Thoracic aorta (tissue), 2 donors: ENCODE data around the gene PDE4B. TPM values are rescaled to one million over a fixed set of nuclear protein-coding genes. Genes with fewer than 3 reads are reported as not detected.

Experiments used
- ATAC-seq: fragments of 150-250 bp; one replicate; pipeline ENCODE4 v1.8.0; 2017; ENCODE audit warnings: low read depth; ENCODE audit not compliant: insufficient number of reproducible peaks, low FRiP score
- DNase-seq: peaks from one replicate; pipeline ENCODE4 v3.0.0-alpha.2; 2020; ENCODE audit warnings: low spot score
- H3K27ac ChIP-seq, 2 donors: fragments of 200-600 bp; sonication (generic); 1 replicate in 1 of 2; 2 replicates in 1 of 2; pipeline ENCODE4 v1.5.1; 2016; ENCODE audit warnings: mild to moderate bottlenecking in 2 of 2, moderate library complexity in 2 of 2
- H3K27me3 ChIP-seq: fragments of 200-600 bp; sonication (generic); replicated peaks from 2 replicates; pipeline ENCODE4 v1.6.0; 2016; ENCODE audit warnings: mild to moderate bottlenecking; ENCODE audit not compliant: insufficient read depth
- H3K36me3 ChIP-seq: fragments of 200-600 bp; sonication (generic); one replicate; pipeline ENCODE4 v1.5.1; 2016
- H3K4me1 ChIP-seq, 2 donors: fragments of 200-600 bp; sonication (generic); 1 replicate in 1 of 2; 2 replicates in 1 of 2; pipeline versions ENCODE4 v1.5.1 to v1.6.0; 2016; ENCODE audit warnings: low read depth in 2 of 2, mild to moderate bottlenecking in 1 of 2; ENCODE audit not compliant: control insufficient read depth in 1 of 2
- H3K4me3 ChIP-seq: fragments of 200-600 bp; sonication (generic); 2 replicates; pipeline ENCODE4 v1.5.1; 2016; ENCODE audit warnings: mild to moderate bottlenecking
- H3K9me3 ChIP-seq: fragments of 200-600 bp; sonication (generic); 2 replicates; pipeline ENCODE4 v1.5.1; 2016
- total RNA-seq, 2 donors: library from RNA; depleted of rRNA; stranded (reverse); fragments of >200 nt; gene quantifications; one replicate each; pipeline versions ENCODE4 v1.1.0 to v1.2.3, GENCODE V29; 2016
- TF ChIP-seq, protein P1 (sequence below): fragments of 200-600 bp; sonication (generic); IDR thresholded peaks from one replicate; pipeline ENCODE4 v1.5.1; 2019; ENCODE audit warnings: antibody characterized with exemption

Gene PDE4B
- total RNA-seq, 2 donors from 2014 or later, result 29.0 to 42.4 TPM

DNA sequence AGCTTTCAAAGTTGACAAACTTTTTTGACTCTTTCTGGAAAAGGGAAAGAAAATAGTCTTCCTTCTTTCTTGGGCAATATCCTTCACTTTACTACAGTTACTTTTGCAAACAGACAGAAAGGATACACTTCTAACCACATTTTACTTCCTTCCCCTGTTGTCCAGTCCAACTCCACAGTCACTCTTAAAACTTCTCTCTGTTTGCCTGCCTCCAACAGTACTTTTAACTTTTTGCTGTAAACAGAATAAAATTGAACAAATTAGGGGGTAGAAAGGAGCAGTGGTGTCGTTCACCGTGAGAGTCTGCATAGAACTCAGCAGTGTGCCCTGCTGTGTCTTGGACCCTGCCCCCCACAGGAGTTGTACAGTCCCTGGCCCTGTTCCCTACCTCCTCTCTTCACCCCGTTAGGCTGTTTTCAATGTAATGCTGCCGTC is 580.5 kb downstream of the PDE4B start:
- H3K4me3 ChIP-seq, result no peak overlapping the region
- H3K27me3 ChIP-seq, result no peaks in the 10 kb centered on the region
- no peak overlapping the region for H3K27ac ChIP-seq
- peaks cover 6% of the 10 kb centered on the region for H3K36me3 ChIP-seq
- no peak for ATAC-seq
- DNase-seq, result no peak
- H3K4me1 ChIP-seq, result peaks cover 15 to 19% of the 10 kb centered on the region in 2 donors
- TF ChIP-seq, protein P1, sequence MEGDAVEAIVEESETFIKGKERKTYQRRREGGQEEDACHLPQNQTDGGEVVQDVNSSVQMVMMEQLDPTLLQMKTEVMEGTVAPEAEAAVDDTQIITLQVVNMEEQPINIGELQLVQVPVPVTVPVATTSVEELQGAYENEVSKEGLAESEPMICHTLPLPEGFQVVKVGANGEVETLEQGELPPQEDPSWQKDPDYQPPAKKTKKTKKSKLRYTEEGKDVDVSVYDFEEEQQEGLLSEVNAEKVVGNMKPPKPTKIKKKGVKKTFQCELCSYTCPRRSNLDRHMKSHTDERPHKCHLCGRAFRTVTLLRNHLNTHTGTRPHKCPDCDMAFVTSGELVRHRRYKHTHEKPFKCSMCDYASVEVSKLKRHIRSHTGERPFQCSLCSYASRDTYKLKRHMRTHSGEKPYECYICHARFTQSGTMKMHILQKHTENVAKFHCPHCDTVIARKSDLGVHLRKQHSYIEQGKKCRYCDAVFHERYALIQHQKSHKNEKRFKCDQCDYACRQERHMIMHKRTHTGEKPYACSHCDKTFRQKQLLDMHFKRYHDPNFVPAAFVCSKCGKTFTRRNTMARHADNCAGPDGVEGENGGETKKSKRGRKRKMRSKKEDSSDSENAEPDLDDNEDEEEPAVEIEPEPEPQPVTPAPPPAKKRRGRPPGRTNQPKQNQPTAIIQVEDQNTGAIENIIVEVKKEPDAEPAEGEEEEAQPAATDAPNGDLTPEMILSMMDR, result no peak
- H3K9me3 ChIP-seq, result no peaks in the 10 kb centered on the region

DNA sequence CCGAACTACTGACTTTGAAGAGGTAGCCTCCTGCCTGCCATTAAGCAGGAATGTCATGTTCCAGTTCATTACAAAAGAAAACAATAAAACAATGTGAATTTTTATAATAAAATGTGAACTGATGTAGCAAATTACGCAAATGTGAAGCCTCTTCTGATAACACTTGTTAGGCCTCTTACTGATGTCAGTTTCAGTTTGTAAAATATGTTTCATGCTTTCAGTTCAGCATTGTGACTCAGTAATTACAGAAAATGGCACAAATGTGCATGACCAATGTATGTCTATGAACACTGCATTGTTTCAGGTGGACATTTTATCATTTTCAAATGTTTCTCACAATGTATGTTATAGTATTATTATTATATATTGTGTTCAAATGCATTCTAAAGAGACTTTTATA is 581.5 kb downstream of the PDE4B start:
- Histone ChIP-seq H3K9me3 (no peaks in the 10 kb centered on the region), H3K27ac (no peak overlapping the region), H3K4me1 (peaks cover 15 to 19% of the 10 kb centered on the region in 2 donors), H3K4me3 (no peak overlapping the region), H3K27me3 (no peaks in the 10 kb centered on the region), H3K36me3 (no peaks in the 10 kb centered on the region)
- ATAC-seq, result no peak
- DNase-seq, result no peak
- TF ChIP-seq, protein P1, result no peak

DNA sequence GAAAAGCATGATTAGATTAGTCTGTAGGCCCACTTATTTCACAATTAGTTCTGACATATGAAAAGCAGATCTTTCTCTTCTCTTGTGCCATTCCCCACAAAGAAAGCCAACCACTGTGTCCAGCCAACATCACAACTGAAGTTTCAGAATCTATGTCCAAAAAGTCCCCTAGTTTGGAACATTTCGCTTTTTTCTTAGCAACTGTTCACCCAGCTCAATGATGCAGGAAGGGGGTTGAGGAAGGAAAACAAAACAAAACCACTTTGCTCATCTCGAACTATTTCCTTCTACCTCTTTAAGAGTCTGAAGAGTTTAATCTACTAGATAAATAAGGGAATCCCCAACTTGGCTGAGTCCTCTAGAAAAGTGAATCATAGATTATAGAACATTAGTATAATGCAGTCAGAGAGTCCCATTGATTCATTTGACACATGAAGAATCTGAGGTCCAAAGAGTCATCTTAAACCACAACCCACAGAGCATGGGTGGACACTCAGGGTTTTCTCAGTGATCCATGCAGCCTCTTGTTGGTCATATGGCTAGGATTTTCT is 581.9 kb downstream of the PDE4B start:
- no peak overlapping the region for H3K4me3 ChIP-seq
- H3K36me3 ChIP-seq, result no peaks in the 10 kb centered on the region
- DNase-seq (no peak), ATAC-seq (no peak)
- H3K27ac ChIP-seq, result no peak overlapping the region
- TF ChIP-seq, protein P1, result no peak
- H3K4me1 ChIP-seq, result peaks cover 15 to 19% of the 10 kb centered on the region in 2 donors
- no peaks in the 10 kb centered on the region for H3K9me3 ChIP-seq
- H3K27me3 ChIP-seq, result no peaks in the 10 kb centered on the region

DNA sequence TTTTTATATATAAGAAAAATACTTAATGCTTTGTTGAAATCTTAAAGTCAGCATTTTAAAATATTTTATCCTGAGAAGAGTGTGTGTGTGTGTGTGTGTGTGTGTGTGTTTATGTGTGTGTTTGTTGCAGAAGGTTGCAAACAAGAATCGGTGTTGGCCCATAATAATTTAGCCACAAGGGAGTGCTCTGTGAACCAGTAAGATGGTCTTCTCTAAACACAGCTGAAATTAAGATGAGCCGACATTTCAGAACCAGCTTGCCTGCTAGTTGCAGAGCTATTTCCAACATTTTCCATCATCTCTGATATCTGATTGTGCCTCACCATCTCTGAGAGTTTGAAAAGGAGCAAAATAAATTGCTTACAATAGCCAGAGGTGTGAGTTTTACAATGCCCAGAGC is 582.4 kb downstream of the PDE4B start:
- Histone ChIP-seq H3K36me3 (no peaks in the 10 kb centered on the region), H3K4me3 (no peak overlapping the region), H3K27ac (no peak overlapping the region), H3K4me1 (peaks cover 15 to 19% of the 10 kb centered on the region in 2 donors), H3K27me3 (no peaks in the 10 kb centered on the region), H3K9me3 (no peaks in the 10 kb centered on the region)
- no peak for ATAC-seq
- TF ChIP-seq, protein P1, result no peak
- no peak for DNase-seq

DNA sequence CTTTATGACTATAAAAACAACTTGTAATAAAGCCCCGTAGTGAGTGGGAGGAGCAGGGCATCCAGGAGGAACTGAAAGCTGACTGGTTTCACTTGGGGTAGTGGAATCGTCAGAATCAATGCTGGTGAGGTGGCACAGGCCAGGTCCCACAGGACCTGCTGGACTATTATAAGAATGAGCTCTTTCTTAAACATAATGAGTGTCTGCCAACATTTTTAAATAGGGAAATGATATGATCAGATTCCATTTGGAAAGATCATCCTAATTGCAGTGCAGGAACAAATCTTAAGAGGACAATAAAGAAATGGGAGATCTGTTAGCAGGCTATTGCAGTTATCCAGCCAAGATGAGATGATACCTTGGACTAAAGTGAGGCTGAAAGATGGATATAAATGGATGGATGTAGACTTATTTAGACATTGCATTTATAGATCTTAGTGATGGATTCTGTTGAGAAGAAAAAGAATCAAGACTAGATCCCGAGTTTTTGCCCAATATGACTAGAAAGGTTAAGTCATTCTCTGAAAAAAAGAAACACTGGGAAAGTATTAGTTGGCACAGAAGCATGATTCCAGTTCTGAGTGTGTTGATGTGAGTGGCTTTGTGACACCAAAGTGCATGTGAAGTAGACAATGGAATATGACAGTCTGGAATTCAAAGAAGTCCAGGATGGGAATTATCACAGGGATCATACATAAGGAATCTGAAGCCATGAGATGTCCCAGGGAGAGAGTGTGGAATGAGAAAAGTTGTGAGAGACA is 587.9 kb downstream of the PDE4B start:
- H3K27me3 ChIP-seq, result no peaks in the 10 kb centered on the region
- H3K4me1 ChIP-seq, result peaks cover 0 to 3% of the 10 kb centered on the region in 2 donors
- H3K27ac ChIP-seq, result no peak overlapping the region
- TF ChIP-seq, protein P1, result no peak
- no peaks in the 10 kb centered on the region for H3K9me3 ChIP-seq
- H3K4me3 ChIP-seq, result no peak overlapping the region
- no peaks in the 10 kb centered on the region for H3K36me3 ChIP-seq
- ATAC-seq, result no peak
- no peak for DNase-seq
